Breast epithelium (tissue), 3 donors: ENCODE results near the gene SLC22A23.

ENCODE experiments used
- POLR2A ChIP-seq: fragments of 450-650 bp; IDR thresholded peaks from one replicate; pipeline ENCODE4 v1.6.1; 2016; ENCODE audit warnings: antibody characterized with exemption, mild to moderate bottlenecking, moderate library complexity
- POLR2AphosphoS5 ChIP-seq, 3 donors: sonication (generic); formaldehyde crosslinking; IDR thresholded peaks; one replicate each; pipeline ENCODE4 v1.6.1; 2017; ENCODE audit warnings: antibody characterized with exemption in 3 of 3
- TF ChIP-seq, protein P1 (sequence below), 3 donors: fragments of 450-650 bp; IDR thresholded peaks; one replicate each; pipeline ENCODE4 v1.5.1; 2016 to 2017; ENCODE audit warnings: antibody characterized with exemption in 3 of 3, mild to moderate bottlenecking in 3 of 3, moderate library complexity in 3 of 3

- TF ChIP-seq, protein P1, sequence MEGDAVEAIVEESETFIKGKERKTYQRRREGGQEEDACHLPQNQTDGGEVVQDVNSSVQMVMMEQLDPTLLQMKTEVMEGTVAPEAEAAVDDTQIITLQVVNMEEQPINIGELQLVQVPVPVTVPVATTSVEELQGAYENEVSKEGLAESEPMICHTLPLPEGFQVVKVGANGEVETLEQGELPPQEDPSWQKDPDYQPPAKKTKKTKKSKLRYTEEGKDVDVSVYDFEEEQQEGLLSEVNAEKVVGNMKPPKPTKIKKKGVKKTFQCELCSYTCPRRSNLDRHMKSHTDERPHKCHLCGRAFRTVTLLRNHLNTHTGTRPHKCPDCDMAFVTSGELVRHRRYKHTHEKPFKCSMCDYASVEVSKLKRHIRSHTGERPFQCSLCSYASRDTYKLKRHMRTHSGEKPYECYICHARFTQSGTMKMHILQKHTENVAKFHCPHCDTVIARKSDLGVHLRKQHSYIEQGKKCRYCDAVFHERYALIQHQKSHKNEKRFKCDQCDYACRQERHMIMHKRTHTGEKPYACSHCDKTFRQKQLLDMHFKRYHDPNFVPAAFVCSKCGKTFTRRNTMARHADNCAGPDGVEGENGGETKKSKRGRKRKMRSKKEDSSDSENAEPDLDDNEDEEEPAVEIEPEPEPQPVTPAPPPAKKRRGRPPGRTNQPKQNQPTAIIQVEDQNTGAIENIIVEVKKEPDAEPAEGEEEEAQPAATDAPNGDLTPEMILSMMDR (IDR thresholded peaks at IDR 0.05): no peak
- TF ChIP-seq POLR2A: no peak
- no peak for TF ChIP-seq POLR2AphosphoS5 (IDR thresholded peaks at IDR 0.05)
Measured at GRCh38 chr6:3273707-3274521, 182.9 kb downstream of the SLC22A23 start.
